Spleen (tissue), 7 donors: ENCODE data around the gene ATP2B2.

Source experiments
- POLR2A ChIP-seq, 3 donors: fragments of 450-650 bp; IDR thresholded peaks; one replicate each; pipeline ENCODE4 v1.5.1; 2017; ENCODE audit warnings: antibody characterized with exemption in 3 of 3, mild to moderate bottlenecking in 1 of 3
- POLR2AphosphoS5 ChIP-seq, 3 donors: sonication (generic); formaldehyde crosslinking; IDR thresholded peaks; one replicate each; pipeline ENCODE4 v1.5.1; 2017; ENCODE audit warnings: antibody characterized with exemption in 3 of 3
- TF ChIP-seq, protein P1 (sequence below), 11 experiments: fragments of 200-600 bp in 7 of 11; fragments of 450-650 bp in 4 of 11; sonication (generic) in 4 of 11; IDR thresholded peaks in 8 of 11; conservative IDR thresholded peaks in 3 of 11; 1 replicate in 7 of 11; 2 replicates in 4 of 11; pipeline versions ENCODE4 v1.4.0 to v1.8.0; 2016 to 2021; ENCODE audit warnings: antibody characterized with exemption in 11 of 11, inconsistent platforms in 4 of 11, mild to moderate bottlenecking in 1 of 11
- donor health status: DM: no; HTN: no; CAD: no; lungs with moderate emphysema.
- donor health status: DM: no; HTN: no; CAD: no.
- donor health status: DM: no; HTN: no; CAD: no.

DNA sequence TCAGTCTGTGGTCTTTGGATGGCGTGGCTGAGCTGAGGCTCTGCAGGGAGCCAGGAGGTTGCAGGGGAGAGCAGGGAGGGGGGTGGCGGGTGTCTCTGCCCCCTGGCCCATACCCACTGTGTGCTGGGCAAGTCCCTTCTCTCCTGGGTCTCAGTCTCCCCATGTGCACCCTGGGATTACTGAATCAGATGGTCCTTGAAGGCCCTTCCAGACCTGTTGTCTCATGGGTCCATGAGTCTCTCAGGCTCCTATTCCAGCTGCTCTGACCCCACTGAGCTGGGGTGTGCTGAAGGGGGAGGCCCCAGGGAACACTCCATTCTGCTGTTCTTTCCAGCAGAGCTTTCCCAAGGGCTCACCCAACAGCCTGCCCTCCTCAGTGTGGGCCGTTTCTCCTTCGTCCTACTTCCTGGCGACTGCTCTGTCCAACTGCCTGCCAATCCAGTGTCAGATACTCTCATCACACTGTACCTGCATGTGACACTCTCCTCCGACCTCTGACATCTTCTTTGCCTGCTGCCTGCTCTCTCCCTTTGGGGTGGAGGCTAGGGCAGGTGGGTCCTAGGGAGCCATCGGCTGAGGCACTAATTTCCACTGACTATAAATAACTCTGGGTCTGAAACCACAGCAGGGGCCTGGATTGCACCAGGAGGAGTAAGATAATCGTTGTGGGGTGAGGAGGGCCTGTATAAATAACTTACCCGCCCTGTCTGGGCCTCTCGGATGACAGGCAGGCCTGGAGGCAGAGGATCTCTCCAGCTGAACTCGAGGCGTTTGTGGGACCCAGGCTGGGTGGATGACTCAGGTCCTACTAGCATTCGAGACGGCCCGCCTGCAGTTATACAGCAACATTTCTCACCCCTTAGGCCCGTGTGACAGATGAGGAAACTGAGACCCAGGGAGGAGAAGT lies 67.1 kb downstream of the ATP2B2 start:
- TF ChIP-seq, protein P1, sequence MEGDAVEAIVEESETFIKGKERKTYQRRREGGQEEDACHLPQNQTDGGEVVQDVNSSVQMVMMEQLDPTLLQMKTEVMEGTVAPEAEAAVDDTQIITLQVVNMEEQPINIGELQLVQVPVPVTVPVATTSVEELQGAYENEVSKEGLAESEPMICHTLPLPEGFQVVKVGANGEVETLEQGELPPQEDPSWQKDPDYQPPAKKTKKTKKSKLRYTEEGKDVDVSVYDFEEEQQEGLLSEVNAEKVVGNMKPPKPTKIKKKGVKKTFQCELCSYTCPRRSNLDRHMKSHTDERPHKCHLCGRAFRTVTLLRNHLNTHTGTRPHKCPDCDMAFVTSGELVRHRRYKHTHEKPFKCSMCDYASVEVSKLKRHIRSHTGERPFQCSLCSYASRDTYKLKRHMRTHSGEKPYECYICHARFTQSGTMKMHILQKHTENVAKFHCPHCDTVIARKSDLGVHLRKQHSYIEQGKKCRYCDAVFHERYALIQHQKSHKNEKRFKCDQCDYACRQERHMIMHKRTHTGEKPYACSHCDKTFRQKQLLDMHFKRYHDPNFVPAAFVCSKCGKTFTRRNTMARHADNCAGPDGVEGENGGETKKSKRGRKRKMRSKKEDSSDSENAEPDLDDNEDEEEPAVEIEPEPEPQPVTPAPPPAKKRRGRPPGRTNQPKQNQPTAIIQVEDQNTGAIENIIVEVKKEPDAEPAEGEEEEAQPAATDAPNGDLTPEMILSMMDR (IDR thresholded peaks at IDR 0.05 in 8 of 11, conservative IDR thresholded peaks at IDR 0.05 in 3 of 11) = no peak
- TF ChIP-seq POLR2A (IDR thresholded peaks at IDR 0.05) (no peak), POLR2AphosphoS5 (IDR thresholded peaks at IDR 0.05) (no peak)
